GM18508 (cell line): Measurements from ENCODE around the gene FERMT2.

Experiments
- ATAC-seq: cut with Tn5 transposase; IDR thresholded peaks from one replicate; pipeline ENCODE4 v1.9.1; 2021; ENCODE audit warnings: moderate number of reproducible peaks; ENCODE audit not compliant: insufficient read depth, unreplicated experiment

FERMT2 gene

DNA sequence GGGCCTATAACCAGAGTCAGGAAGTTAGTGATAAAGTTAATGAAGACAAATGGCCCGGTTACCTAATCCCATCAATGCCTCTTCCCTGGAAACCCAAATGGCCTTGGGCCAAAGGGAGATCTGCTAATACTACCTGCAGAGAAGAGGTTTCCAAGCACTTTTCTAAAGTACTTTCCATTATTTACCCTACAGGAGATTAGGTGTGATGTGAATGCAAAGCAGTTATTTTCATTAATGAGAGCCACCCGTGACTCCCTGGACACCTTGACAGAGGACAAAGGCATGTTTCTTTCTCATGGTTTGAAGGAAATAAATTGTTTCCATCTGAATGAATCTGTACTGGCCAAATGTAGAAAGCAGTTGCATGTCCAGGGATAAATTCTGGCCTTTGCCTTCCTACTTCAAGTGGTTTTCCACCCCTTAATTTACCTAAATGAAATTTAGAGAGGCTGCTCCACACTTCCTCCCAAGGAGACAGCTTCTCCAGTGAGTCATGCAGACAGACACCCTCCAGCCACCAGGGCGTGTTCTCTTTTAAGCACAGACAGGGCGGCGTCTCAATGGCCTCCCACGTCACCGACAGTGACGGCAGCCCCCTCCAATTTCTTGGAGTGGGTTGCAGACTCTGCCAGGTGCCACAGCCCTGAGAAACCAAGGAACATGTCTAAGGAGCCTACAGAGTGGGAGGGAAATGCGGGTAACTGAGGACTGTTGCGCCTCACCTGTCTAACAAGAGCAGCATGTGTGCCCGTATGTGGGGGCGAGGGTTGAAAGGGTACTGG lies 115.5 kb downstream of the FERMT2 start:
- no peak for ATAC-seq

DNA sequence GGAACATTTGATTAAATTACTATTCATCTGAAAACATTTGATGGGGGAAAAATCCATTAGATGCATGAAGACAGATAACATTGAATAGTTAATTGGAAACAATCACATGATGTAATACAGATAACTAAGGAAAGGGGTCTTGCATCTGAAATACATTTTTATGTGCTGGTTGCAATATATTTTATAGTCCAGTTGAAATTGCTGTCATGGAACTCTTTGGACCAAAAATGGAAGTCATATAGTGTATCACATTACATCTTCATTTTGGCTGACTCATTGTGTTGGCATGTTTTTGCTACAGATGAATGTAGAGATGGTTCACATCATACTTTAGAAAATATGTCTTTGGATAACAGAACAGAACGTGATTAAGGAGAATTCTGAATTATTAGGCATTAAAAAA lies 116.4 kb downstream of the FERMT2 start:
- ATAC-seq = no peak

DNA sequence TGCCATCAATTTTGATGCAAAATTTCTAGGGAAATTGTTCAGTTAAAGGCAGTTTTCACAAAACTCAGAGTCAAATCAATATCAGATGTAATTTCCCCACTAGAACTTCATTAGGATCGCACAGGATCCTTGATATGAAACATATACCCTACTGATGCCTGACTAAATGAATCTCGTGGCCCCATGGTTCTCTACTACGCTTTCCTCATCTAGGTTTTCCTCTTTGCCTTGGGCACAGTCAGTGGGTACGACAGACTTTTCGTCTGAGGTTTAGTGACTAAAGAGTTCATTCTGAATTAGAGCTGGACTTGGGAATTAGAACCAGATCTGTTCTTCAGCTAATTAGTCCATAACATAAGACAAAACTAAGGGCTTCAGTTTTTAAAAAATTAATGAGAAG lies 117.0 kb downstream of the FERMT2 start:
- no peak for ATAC-seq

DNA sequence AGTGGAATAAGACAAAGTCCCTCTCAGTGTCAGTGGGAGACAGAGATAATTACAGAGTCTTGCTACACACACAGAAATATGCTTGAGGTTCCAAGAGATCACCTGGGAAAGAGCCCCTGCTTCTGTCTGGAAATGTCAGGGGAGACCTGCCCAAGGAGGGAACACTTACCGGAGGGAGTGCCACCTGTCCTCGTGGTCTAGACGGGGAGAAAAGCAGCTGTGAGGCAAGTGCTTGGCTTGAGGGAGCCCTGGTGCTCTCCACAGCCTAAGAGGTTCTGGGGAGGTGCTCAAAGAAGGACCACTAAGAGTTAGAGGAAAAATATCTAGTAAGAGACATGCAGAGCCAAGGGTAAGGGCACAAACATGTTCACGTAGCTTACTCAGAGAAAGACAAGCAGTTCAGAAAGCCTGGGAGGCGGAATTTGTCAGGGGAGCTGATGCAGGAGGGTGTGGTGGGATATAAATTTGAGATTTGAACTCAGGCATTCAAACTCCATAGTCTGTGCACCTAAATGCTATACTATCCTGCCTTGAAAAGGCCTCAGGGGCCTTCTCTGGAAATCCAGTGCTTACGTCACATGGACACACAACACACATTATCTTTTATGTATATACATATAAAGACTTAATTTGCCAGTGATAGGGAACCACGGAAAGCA lies 121.2 kb downstream of the FERMT2 start:
- no peak for ATAC-seq

DNA sequence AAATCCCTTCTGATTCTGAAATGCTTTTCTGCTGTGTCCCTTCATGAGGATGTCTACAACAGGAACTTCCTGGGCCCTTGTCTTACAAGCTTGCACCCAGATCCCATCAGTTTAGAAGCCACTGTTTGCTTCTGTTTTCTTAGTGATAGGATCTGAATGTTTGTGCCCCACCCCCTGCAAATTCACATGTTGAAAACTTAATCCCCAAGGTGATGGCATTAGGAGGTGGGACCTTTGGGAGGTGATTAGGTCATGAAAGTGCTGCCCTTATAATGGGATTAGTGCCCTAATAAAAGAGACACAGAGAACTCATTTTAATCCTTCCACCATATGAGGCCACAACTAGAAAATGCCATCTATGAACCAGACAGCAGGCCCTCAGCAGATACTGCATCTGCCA lies 123.4 kb downstream of the FERMT2 start:
- no peak for ATAC-seq

DNA sequence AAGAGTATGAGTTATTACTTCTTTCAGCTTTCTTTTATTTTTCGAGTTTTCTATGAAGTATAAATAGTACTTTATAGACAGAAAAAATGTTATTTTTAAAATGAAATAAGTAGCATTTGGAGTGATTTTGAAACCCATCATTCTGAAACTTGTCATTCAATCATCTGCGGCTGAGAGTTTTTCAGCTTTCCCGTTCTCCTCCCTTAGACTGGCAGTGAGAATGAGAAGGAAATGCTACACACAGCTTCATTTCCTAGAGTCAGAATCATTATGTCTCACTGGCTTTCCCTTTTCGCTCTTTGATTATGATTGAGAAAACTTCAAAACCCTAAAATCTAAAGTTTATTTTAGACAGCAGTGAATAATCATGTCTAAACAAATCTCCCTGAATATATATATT lies 125.8 kb downstream of the FERMT2 start:
- no peak for ATAC-seq

DNA sequence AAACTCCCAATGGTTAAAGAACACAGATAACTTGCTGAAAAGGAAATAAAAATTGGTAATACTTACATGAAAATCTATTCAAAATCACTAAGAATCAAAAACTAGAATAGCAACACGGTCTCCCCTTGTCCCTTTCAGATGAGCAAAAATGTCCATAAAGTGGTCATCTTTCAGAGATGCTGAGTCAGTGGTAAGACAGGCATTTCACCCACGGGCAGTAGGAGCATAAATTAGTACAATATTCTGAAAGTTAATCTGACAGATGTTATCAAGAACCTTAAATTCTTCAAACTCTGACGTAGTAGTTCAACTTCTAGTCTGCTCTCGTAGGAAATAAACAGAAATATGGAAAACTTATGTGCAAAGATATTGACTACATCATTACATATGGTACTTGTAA lies 126.4 kb downstream of the FERMT2 start:
- ATAC-seq = no peak

DNA sequence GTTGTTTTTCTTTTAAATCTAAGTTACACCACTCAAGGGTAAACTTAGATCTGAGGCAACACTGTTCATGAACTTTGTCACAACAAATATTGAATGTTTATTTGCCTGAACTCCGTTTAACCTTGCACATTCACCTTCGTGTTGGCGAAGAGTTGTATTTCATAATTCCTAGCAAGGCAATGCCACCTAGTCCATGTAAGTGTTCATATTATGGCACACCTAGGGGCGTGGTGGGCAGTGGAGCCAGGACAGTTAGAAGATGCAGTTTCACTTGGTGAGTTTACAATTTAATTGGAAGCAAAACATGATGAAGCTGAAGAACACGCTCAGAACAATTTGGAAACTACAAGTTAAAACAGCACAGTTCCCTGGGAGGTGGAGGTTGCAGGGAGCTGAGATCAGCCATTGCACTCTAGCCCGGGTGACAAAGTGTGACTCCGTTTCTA lies 129.0 kb downstream of the FERMT2 start:
- ATAC-seq = no peak

DNA sequence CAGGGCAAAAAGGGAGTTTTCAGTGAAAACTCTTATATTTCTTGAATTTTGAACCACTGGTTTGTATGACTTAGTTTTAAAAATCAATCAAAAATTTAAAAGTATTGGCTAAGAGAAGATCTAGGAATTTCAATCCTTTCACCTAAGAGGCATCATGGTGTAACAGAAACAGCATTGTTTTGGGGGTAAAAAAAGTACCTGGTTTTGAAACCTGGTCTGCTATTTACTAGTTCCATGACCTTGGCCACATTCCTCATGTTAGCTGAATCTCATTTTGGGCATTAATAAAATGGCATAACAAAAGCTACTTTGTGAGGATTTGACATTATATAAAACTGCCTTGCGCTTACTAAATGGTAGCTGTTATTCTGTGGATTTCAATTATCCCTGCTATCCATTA lies 142.7 kb downstream of the FERMT2 start:
- no peak for ATAC-seq
